Transverse colon (tissue), 4 donors: ENCODE results near the gene POU2F1.

Source experiments
- CTCF ChIP-seq, 5 experiments: fragments of 200-600 bp in 3 of 5; fragments of 450-650 bp in 2 of 5; sonication (generic) in 3 of 5; IDR thresholded peaks; 1 replicate in 2 of 5; 2 replicates in 3 of 5; pipeline ENCODE4 v1.5.1; 2016 to 2017; ENCODE audit warnings: antibody characterized with exemption in 5 of 5, inconsistent platforms in 3 of 5, mild to moderate bottlenecking in 2 of 5, moderate library complexity in 1 of 5
- POLR2A ChIP-seq: fragments of 450-650 bp; IDR thresholded peaks from one replicate; pipeline ENCODE4 v1.6.1; 2016; ENCODE audit warnings: antibody characterized with exemption, mild to moderate bottlenecking, moderate library complexity
- POLR2AphosphoS5 ChIP-seq, 3 donors: sonication (generic); formaldehyde crosslinking; IDR thresholded peaks; one replicate each; pipeline ENCODE4 v1.6.1; 2016; ENCODE audit warnings: antibody characterized with exemption in 3 of 3

- TF ChIP-seq CTCF (IDR thresholded peaks at IDR 0.05) (no peak), POLR2AphosphoS5 (IDR thresholded peaks at IDR 0.05) (no peak), POLR2A (no peak)
These were observed 33.9 kb upstream of the POU2F1 start for GRCh38 chr1:167186771-167187170.
